Endothelial cell of hepatic sinusoid (primary cell): ENCODE results near the gene PRR29.
"Not testable (repeated sequence)": the region's sequence is repeated elsewhere in the genome, so short reads cannot be mapped to it uniquely, and the experiment has no call there.

Source experiments
- in situ Hi-C: cut with HindIII; loops from 2 replicates; pipeline ENCODE4 v1.10.0; 2017; ENCODE audit warnings: low sequenced_read_pairs

PRR29 gene

GRCh38 chr17:64008830-64009229 is 10.7 kb downstream of the PRR29 start:
- in situ Hi-C loops, result no loop called here

GRCh38 chr17:64009571-64010402 is 11.6 kb downstream of the PRR29 start:
- in situ Hi-C loops, result no loop called here

GRCh38 chr17:64015447-64015846 is 17.3 kb downstream of the PRR29 start:
- in situ Hi-C loops, result no loop called here

- in situ Hi-C loops, result no loop called here
These were observed 18.2 kb downstream of the PRR29 start for GRCh38 chr17:64016231-64016784.

- in situ Hi-C loops, result no loop called here
These were observed 18.8 kb downstream of the PRR29 start for GRCh38 chr17:64016974-64017373.

GRCh38 chr17:64017381-64017980 is 19.3 kb downstream of the PRR29 start:
- in situ Hi-C loops, result no loop called here

GRCh38 chr17:64019551-64019961 is 21.4 kb downstream of the PRR29 start:
- in situ Hi-C loops, result not testable (repeated sequence)

GRCh38 chr17:64020056-64020766 is 22.1 kb downstream of the PRR29 start, which contains the start of gene ICAM2:
Gene ICAM2, minus strand, starts transcription at chr17:64020633. Its CDS starts 13,942 bp downstream, at chr17:64006691.
- in situ Hi-C loops, result loop anchor here (10.0 kb wide), 2 partner anchors 115 to 375 kb away; partner anchors contain the start of genes ERN1 and PECAM1

GRCh38 chr17:64022611-64023063 is 24.5 kb downstream of the PRR29 start:
- in situ Hi-C loops, result loop anchor here (10.0 kb wide), 2 partner anchors 112 to 372 kb away; partner anchors contain the start of genes ERN1 and PECAM1

- in situ Hi-C loops, result loop anchor here (10.0 kb wide), 2 partner anchors 111 to 371 kb away; partner anchors contain the start of genes ERN1 and PECAM1
These were observed 26.1 kb downstream of the PRR29 start for GRCh38 chr17:64024215-64024654.

GRCh38 chr17:64024781-64025731 is 26.9 kb downstream of the PRR29 start:
- in situ Hi-C loops, result loop anchor here (5.0 to 10.0 kb wide), 3 partner anchors 98 to 370 kb away; partner anchors contain the start of genes ERN1 and PECAM1

- in situ Hi-C loops, result loop anchor here (5.0 to 10.0 kb wide), 3 partner anchors 99 to 369 kb away; partner anchors contain the start of genes ERN1 and PECAM1
These were observed 27.7 kb downstream of the PRR29 start for GRCh38 chr17:64025732-64026294.

- in situ Hi-C loops, result loop anchor here (5.0 to 10.0 kb wide), 3 partner anchors 102 to 366 kb away; partner anchors contain the start of genes ERN1 and PECAM1
These were observed 30.8 kb downstream of the PRR29 start for GRCh38 chr17:64028874-64029464.

- in situ Hi-C loops, result no loop called here
These were observed 33.9 kb downstream of the PRR29 start for GRCh38 chr17:64032081-64032480.

- in situ Hi-C loops, result loop anchor here (5.0 kb wide), 1 partner anchor 54 kb away; no protein-coding TSS in a partner anchor
These were observed 38.2 kb downstream of the PRR29 start for GRCh38 chr17:64036198-64036922.

- in situ Hi-C loops, result loop anchor here (5.0 kb wide), 1 partner anchor 55 kb away; no protein-coding TSS in a partner anchor
These were observed 39.0 kb downstream of the PRR29 start for GRCh38 chr17:64037180-64037579.

GRCh38 chr17:64037802-64038201 is 39.7 kb downstream of the PRR29 start:
- in situ Hi-C loops, result loop anchor here (5.0 kb wide), 1 partner anchor 56 kb away; no protein-coding TSS in a partner anchor
